GM21515 (cell line): ENCODE measurements around the gene MESD.

ENCODE experiments used
- ATAC-seq: cut with Tn5 transposase; IDR thresholded peaks from one replicate; pipeline ENCODE4 v1.9.1; 2021; ENCODE audit not compliant: unreplicated experiment

The MESD gene

DNA sequence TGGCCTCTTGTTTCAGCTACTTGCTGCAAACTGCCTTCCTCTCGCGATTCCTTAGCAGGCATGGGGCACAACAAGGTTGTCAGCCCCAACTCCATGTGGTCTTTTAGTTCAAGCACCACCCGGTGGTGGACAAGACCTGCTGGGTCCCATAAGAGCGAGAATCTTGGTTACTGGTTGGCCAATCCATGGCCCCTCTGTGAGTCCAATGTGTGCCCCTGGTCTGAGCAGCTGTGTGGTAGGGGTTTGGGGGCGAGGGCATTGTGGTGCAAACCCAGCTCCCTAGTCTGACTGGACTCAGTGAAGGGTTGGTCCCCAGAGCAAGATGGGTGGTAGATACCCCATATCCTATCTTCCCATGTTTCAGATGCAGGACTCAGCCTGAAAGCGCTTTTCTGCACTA is 48.8 kb downstream of the MESD start:
- no peak for ATAC-seq

DNA sequence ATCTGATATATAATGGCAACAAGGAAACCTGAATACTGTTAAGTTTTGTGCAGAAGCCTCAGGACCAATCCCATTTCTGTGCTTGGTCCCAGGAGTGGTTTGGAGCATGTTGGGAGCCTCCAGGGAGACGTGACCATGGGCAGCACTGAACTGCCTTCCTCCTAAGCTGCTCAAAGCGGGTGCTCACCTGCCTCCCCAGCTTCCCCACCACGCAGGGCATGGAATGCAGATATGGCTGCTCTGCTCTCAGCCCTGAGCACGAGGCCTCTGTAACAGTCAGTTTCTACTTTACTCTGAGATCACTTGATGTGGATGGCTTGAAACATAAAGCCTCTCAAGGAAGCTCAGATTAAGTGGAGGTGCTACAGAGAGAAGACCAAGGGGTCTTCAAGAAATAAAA is 49.3 kb downstream of the MESD start:
- ATAC-seq: no peak

DNA sequence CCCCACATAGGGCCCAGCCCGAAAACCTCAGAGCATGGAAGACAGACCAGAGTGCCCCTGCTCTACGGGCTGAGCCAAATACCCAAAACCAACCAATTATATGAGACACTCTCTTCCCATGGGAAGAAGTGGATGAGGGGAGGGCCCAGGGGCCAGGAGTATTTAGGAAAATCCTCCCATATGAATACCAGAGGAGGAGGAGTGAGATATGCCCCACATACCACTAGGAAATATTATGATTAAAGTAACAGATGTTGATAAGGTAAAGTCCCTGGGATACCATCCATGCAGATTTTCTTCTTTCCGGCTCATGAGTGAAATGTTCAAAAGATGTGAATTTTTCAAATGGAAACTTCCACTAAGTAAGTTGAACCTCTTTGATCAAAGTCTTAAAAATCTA is 50.4 kb downstream of the MESD start:
- no peak for ATAC-seq

DNA sequence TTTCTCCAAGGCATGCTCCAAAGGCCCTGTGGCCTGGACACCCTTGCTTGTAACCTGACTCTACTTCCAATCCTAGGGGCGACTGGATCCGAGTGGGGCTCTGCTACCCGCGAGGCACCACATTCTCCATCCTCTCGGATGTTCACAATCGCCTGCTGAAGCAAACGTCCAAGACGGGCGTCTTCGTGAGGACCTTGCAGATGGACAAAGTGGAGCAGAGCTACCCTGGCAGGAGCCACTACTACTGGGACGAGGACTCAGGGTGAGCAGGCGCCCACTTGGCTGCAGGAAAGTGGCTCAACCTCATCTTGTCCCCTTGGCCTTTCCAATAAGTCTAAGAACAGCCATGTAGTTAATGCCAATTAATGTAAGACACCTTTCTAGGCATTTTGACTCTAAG is 51.9 kb downstream of the MESD start:
- ATAC-seq: no peak

DNA sequence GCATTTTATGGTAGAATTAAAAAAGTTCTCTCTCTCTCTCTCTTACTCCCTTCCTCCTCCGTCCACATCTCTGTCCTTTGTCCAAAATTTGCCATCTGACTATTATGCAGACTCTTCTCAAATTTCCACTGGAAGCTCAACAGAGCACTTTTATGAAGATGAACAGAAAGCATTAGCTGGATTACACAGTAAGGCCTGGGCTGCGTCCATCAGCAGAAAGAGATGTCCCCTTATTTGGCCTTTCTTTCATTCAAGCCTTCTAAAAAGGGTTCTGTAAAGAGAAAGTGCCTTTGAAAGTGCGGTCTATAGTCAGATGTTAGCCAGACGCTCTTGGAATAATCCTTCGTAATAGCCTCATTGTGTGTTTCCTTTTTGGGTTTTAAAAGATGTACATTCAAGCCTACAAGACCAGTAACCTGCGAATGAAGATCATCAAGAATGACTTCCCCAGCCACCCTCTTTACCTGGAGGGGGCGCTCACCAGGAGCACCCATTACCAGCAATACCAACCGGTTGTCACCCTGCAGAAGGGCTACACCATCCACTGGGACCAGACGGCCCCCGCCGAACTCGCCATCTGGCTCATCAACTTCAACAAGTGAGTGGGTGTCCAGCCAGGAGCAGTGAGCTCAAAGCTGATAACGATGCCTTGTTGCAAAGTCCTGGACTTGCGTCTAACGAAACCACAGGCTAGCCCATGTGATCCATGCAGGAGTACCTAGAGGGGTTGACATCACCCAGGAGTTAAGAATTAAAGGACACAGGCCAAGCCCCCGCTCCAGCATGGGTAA is 53.1 kb downstream of the MESD start:
- no peak for ATAC-seq

DNA sequence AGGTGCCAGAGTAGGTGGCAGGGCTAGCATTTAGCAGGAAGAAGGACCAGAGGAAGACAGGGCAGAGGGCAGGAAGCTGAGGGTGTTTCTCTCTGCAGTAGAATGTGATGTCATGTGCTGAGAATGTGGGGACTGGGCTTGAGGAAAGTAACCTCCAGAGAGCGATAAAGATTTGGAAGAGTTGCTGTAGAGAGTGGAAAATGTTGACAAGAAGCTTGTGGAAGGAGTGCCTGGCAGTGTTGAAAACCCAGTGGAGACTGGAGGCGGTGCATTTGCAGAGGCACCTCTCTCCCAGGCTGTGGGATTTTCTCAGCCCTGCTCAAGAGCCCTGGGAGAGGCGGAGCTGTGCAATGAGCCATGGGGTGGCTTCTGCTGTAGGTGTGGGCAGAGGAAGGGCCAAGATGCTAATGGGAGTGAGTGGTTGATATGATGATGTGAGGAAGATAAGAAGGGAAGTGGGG is 54.8 kb downstream of the MESD start:
- ATAC-seq: no peak

DNA sequence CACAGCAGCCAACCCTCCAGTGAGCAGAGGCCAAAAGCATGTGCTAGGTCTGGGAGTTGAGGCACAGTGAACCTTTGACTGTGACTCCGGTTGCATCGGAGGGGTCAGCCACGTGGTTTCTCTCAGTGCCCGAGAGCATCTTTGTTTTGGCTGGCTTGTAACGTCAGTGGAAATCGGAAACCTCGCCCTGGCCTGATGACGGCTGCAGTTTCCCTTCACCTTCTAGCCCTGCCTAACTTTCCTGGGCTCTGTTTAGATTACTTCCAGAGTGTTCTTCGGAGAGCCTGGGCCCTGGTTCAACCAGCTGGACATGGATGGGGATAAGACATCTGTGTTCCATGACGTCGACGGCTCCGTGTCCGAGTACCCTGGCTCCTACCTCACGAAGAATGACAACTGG is 56.6 kb downstream of the MESD start:
- ATAC-seq: no peak

DNA sequence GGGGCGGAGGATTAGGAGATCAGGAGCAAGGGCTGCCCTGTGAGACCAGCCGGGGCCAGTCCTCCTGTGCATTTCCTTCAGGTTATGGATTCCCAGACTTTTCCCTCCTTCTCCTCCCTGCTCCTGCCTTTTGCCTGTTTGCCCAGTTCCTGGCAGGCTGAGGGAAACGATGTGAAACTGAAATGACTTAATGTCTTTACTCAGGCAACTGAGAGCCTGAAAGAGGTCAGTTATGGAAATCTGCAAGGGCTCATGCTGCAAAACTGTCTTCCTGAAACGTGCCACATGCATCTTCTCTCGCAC is 57.2 kb downstream of the MESD start:
- ATAC-seq: no peak

DNA sequence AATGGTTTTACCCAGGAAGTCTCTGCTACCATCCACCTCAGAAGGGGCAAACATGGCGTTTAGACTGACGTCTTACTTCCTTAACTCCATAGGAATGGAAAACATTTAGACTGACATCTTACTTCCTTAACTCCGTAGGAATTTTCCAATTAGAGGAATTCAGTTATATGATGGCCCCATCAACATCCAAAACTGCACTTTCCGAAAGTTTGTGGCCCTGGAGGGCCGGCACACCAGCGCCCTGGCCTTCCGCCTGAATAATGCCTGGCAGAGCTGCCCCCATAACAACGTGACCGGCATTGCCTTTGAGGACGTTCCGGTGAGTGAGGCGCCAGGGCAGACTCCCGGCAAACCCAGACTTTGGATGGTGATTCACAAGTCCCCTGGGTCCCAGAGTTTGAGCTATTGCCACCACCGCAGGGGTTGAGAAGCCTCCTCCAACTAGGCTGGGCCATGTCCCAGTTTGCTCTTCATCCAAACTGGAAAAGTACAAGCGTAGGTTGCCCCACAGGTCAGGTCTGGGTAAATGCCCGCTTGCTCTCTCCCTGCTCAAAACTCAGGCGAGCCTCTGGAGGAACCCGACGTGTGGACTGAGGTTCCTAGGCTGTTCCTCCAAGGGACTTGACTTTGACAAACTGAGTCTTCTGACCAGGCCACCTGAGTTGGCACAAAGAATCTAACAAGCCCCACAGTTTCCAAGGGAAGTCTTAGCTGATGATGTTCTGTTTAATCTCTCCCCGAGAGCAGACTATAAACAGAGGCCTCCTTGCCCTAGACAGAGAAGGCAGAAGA is 57.7 kb downstream of the MESD start:
- ATAC-seq: no peak

DNA sequence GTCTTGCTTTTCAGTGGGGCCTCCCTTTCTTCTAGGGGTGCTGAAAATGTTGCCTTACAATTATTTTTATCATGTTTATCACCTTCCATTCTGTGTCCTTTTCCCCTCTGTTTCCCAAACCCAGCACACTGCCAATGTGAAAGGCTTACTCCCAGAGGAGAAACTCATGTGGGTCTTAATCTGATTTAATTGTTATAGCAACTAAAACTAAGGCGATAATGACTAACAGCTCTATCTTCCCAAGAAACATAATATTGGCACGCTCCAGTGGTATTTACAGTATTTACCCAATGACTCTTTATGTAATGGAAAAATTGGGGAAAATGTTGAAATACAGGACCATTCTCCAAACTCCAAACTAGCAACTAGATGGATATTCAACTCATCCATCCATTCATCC is 58.4 kb downstream of the MESD start:
- ATAC-seq: no peak

DNA sequence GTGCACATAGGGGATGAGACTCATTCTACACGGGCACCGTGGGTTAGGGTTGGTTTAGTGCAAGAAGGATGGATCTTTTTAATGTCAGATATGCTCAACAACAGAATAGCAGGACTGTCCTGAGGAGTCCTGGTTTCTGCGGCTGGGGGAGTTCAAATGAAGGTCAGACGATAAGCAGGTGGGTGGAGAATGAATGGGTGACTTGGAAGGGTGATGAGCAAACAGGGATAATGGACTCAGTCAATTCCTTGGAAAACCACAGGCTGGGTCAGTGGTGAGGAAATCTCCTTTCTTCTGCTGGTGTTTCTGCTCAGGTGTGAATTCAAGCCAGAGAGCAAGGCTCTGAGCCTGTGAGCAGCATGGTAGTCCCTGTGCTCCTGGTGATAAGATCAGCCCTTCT is 59.9 kb downstream of the MESD start:
- no peak for ATAC-seq

DNA sequence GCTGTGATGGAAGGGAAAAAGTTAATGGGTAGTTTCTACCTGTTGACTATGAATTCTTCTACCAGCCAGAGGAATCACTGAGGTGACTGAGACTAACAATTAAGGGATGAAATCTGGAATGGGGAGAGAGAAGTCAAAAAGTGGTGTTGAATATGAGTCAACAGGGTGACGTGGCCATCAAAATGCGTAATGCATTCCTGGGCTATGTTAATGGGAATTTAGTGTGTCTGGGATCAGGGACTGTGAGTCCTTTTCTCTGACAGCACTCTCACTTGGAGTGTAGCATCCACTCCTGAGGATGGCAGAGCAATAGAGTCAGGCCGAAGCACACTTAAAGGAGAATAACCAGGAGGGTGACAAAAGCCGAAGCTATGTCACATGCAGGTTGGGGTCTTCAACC is 60.4 kb downstream of the MESD start:
- no peak for ATAC-seq

DNA sequence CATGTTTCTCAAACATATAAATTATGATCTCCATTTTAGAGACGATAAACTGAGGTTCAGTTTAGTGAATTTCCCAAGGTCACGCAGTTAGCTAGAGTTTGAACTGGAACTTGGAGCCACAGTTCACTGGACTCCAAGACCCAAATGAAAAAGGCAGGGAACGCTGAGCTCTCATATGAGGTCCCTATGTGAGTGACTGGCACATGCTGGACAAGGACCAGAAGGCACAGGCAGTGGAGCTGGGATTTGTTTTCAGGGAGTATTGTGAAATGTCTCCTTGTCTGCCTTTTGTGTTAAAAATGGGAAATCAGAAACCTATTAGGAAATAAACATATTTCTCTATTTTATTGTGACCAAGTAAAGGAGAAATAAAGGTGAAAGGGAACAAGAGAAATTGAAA is 63.5 kb downstream of the MESD start:
- no peak for ATAC-seq

DNA sequence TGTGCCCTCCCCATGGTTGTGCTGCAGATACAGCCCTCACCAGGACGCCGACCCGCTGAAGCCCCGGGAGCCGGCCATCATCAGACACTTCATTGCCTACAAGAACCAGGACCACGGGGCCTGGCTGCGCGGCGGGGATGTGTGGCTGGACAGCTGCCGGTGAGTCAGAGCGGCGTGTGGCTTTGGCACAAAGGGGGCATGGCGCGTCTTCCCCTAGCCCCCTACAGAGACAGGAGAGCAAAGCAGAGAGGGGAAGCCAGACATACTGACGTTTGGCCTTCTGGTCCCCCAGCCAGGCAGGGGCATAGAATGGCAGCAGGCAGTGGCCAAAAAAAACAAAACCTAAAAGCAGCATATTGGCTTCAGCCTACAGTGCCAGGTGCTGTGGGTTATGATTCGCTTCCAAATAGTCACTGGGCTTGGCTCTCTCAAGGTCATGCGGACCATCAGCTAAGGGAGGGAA is 64.0 kb downstream of the MESD start:
- no peak for ATAC-seq

DNA sequence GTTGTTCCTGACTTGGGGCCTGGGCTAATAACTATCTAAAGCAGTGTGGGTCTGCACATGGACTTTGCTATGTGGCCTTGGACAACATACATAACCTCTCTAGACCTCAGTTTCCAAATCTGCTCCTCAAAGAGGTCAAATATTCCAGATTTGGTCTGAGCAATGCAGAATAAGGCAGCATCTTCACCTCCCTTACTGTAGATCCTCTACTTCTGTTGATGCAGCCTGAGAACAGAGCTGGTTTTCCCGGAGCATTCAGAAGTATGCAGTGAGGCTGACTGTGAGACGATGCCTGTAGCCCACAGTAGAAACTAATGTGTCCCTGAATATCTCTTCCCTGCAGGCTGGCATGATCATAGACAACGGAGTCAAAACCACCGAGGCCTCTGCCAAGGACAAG is 65.3 kb downstream of the MESD start:
- no peak for ATAC-seq

DNA sequence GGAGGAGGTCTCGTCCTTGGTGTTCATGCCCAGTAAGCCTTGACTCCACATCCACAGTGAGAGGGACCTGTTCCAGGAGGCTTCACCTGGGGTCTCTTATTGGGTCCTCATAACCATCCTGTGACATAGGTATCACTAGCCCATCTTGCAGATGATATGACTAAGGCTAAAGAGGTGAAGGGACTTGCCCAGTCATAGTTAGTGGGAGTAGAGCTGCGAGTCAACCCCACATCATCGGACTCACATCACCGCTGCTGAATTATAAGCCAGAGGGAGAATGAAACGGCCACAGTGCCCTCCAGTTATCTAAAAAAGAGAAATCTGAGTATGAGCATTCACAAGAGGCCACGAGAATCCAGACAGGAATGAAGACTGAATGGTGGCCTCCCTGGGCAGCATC is 66.0 kb downstream of the MESD start:
- no peak for ATAC-seq

DNA sequence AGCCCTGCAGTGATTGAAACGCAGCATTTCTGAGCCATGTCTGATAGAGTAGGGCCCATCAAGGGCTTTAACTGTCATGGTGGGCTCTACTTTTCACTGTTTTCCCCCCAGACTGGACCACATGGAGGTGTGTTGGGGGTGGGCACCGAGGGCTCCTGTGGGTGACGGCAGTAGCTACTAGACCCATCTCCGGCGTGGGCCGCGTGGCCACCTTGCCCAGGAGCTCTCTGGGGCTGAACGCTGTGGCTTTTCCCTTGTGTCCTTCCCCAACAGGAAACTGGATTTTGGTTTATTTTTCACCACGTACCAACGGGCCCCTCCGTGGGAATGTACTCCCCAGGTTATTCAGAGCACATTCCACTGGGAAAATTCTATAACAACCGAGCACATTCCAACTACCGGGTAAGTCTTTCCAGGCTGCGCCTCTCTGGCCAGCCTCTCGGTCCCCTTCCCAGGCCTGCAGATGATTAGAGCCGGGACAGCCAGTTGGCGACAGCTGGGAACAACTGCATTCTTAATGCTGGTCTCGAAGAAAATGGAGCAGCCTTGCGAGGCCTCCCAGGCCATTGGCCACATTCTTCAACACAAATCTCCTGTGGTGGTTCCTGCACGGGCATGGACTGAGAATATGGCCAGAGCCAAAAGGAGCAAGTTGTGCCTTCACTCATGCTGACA is 67.7 kb downstream of the MESD start:
- ATAC-seq: no peak

DNA sequence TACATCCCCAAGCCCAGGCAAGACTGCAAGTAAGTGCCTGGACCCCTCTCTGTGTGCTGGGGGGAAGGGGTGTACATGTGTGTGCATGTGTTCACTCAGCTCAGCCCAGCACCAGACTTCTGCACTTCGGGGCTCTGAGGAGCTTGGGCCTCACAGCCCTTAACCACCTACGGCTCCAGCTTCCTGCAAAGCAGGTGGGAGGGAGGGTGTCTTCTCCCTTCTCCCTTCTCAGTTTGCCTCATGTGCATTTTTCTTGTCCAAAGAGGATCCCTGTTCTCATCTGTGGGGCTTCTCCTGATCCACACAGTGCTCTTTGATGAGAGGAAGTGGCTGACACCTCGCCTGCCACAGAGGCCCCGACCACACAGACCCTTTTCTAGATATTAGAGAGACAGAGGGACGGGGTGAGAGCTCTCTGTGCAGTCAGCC is 69.3 kb downstream of the MESD start:
- no peak for ATAC-seq

DNA sequence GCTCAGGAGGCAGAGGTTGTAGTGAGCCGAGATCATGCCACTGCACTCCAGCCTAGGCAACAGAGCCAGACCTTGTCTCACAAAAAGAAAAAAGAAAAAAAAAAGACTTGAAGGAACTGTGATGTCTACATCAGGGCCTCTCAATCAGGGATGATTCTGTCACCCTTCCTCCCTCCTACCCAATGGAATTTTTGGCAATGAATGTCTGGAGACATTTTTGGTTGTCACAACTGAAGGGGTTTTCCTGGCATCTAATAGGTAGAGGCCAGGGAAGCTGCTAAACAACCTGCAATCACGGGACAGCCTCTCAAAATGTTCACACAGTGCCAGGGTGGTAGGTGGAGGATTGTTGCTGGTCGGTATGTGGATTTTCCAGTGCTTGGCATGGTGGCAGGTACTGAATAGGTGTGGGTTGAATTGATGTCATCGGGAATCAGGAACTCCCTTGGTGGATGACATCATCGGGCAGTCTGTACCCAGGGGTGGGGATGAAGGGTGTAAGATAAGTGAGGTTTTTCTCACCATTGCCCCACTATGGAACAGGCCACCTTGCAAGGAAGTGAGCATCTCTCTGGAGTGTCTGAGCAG is 71.3 kb downstream of the MESD start:
- no peak for ATAC-seq

DNA sequence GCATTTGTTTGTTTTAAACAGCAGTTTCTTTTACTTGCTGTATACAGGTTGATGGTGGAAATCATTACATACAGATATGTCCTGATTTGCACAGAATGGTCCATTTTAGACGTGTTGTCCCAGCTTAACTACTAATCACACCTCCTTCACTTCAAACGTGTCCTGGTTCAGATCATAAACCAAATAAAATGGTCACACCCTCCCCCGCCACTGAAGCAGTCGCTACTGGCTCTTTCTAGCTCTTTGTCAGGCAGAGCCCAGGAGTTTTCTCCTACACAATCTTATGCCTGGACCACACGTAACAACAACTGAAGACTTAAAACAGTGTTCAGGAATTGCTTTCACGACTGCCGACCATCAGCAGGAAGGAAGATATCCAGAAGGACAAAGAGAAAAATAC is 73.6 kb downstream of the MESD start:
- no peak for ATAC-seq

DNA sequence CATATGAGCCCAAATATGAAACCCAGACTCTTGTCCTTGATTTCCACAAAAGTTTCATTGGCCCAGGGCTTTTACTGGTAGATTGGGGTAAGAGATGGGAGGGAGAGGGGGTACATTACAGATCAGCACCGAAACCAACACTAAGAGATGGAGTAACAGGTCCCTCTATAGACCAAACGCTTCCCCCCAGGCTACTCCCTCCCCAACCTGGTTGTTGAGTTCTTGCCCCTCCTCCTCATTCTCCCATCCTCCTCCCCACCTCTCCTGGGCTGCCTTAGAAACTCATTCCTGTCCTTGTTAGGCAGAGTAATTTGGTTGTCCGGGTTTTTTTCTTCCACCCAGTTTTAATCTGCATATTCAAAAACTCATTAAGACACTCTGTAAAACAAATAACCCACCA is 74.1 kb downstream of the MESD start:
- ATAC-seq: no peak

DNA sequence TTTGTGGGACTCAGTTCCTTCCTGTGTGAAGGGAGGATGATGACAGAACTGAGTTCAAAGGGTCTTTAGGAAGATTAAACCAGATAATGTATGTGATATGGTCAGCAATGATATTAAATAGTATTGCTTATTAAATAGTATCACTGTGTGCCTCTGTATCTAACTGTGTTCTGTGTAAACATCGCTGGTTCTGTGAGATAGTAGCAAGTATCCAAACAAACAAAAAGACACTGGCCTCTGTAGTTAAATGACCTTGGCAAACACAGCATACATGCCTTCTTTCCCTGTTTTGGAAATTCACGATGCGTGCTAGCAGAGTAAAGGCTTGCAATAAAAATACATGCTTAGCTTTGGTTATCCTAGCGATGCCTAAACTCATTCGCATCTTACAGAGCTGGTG is 76.1 kb downstream of the MESD start:
- no peak for ATAC-seq
